K562 (cell line): Measurements from ENCODE around the gene HSD17B1. TPM values are rescaled to one million over a fixed set of nuclear protein-coding genes. Genes with fewer than 3 reads are reported as not detected.

Source experiments
- ARID3B ChIP-seq: fragments of 250-450 bp; sonication (Bioruptor Pico); IDR thresholded peaks from 2 replicates; pipeline ENCODE4 v1.4.0; 2020; ENCODE audit warnings: borderline replicate concordance
- CTBP1 ChIP-seq: fragments of 450-650 bp; IDR thresholded peaks from 2 replicates; pipeline ENCODE4 v1.6.1; 2016; ENCODE audit warnings: borderline replicate concordance
- DMBX1 ChIP-seq: fragments of 250-450 bp; sonication (Bioruptor Pico); IDR thresholded peaks from 2 replicates; pipeline ENCODE4 v1.8.0; 2022; ENCODE audit warnings: inconsistent platforms, mild to moderate bottlenecking, moderate library complexity, borderline replicate concordance
- E4F1 ChIP-seq: fragments of 250-450 bp; sonication (Bioruptor Pico); IDR thresholded peaks from 2 replicates; pipeline ENCODE4 v1.5.0; 2021; ENCODE audit warnings: mild to moderate bottlenecking, borderline replicate concordance
- ETS1 ChIP-seq: conservative IDR thresholded peaks from 2 replicates; pipeline ENCODE4 v1.6.1; 2011; ENCODE audit warnings: low read depth, mild to moderate bottlenecking, low read length; ENCODE audit not compliant: control insufficient read depth
- GATAD2A ChIP-seq: fragments of 450-650 bp; IDR thresholded peaks from 2 replicates; pipeline ENCODE4 v1.6.1; 2017
- MTF1 ChIP-seq: fragments of 250-450 bp; sonication (Bioruptor Pico); IDR thresholded peaks from 2 replicates; pipeline ENCODE4 v1.9.0; 2021; ENCODE audit warnings: moderate library complexity, mild to moderate bottlenecking, inconsistent platforms, borderline replicate concordance
- MYC ChIP-seq, 2 experiments: fragments of 250-450 bp in 1 of 2; sonication (Bioruptor Pico) in 1 of 2; IDR thresholded peaks; 2 replicates each; pipeline versions ENCODE4 v1.5.1 to v1.6.1; 2012 to 2021; ENCODE audit warnings: low read depth in 2 of 2, borderline replicate concordance in 1 of 2, improper control_type of control experiment in 1 of 2, low read length in 1 of 2, mild to moderate bottlenecking in 1 of 2, moderate library complexity in 1 of 2
- NRF1 ChIP-seq, 2 experiments: fragments of 450-650 bp; IDR thresholded peaks in 1 of 2; conservative IDR thresholded peaks in 1 of 2; 2 replicates each; pipeline ENCODE4 v1.6.1; 2014; ENCODE audit warnings: mild to moderate bottlenecking in 2 of 2
- RCOR1 ChIP-seq, 2 experiments: IDR thresholded peaks; 2 replicates each; pipeline ENCODE4 v1.6.1; 2012; ENCODE audit warnings: low read depth in 2 of 2, low read length in 2 of 2, borderline replicate concordance in 1 of 2, improper control_type of control experiment in 1 of 2
- SRSF3 ChIP-seq: fragments of 200-400 bp; formaldehyde crosslinking; IDR thresholded peaks from 2 replicates; pipeline ENCODE4 v1.6.1; 2016; ENCODE audit warnings: mild to moderate bottlenecking, low read length, moderate library complexity; ENCODE audit not compliant: insufficient read depth
- STAT5A ChIP-seq: IDR thresholded peaks from 2 replicates; pipeline ENCODE4 v1.6.1; 2012; ENCODE audit warnings: low read length, inconsistent platforms, borderline replicate concordance
- TCFL5 ChIP-seq: fragments of 250-450 bp; sonication (Bioruptor Pico); conservative IDR thresholded peaks from 2 replicates; pipeline ENCODE4 v1.6.1; 2021; ENCODE audit warnings: mild to moderate bottlenecking, moderate library complexity, matching md5 sums
- TEAD1 ChIP-seq, 2 experiments: fragments of 450-650 bp in 1 of 2; sonication (generic) in 1 of 2; formaldehyde crosslinking; IDR thresholded peaks; 2 replicates each; pipeline versions ENCODE4 v1.4.0 to v1.8.0; 2020 to 2022; ENCODE audit warnings: mild to moderate bottlenecking in 2 of 2, missing genetic modification reagents in 1 of 2
- THRA ChIP-seq: fragments of 450-650 bp; IDR thresholded peaks from 2 replicates; pipeline ENCODE4 v1.6.1; 2017; ENCODE audit warnings: mild to moderate bottlenecking, moderate library complexity
- ZC3H8 ChIP-seq: fragments of 450-650 bp; IDR thresholded peaks from 2 replicates; pipeline ENCODE4 v1.6.1; 2017
- ZNF274 ChIP-seq: IDR thresholded peaks from 2 replicates; pipeline ENCODE4 v1.6.1; 2011; ENCODE audit warnings: low read depth, mild to moderate bottlenecking, low read length, moderate library complexity, borderline replicate concordance
- ZNF507 ChIP-seq: conservative IDR thresholded peaks from 2 replicates; pipeline ENCODE4 v1.6.1; 2017; ENCODE audit warnings: missing genetic modification characterization, missing compliant biosample characterization
- polyA plus RNA-seq, 8 experiments: library from polyadenylated mRNA; depleted of rRNA in 4 of 8; stranded (reverse) in 5 of 8; unstranded in 3 of 8; fragments of >200 nt; fragmentation: Nextera tagmentation in 2 of 8; fragmentation: Illumina TruSeq in 1 of 8; extraction: Ambion mirVana in 2 of 8; extraction: Trizol in 1 of 8; gene quantifications; 2 replicates each; pipeline versions ENCODE4 v1.2.1 to v1.2.3, GENCODE V29; 2011 to 2014; ENCODE audit warnings: inconsistent platforms in 1 of 8, missing spikeins in 1 of 8
- total RNA-seq, 7 experiments: library from RNA; depleted of rRNA in 6 of 7; stranded (reverse); fragments of >200 nt in 6 of 7; fragmentation: Illumina TruSeq in 2 of 7; extraction: Trizol in 2 of 7; gene quantifications; 2 replicates each; pipeline versions ENCODE4 v1.2.1 to v1.2.3, GENCODE V29; 2011 to 2021; ENCODE audit warnings: low replicate concordance in 1 of 7

HSD17B1 gene
- total and polyA plus RNA-seq, 9 of the 15 experiments (the other 6 are each of a cell fraction or from before 2014, with no cell fraction given) = 0.55 to 21.1 (median 3.6) TPM

- no peak for TF ChIP-seq ZC3H8
- TF ChIP-seq STAT5A = no peak
- no peak for TF ChIP-seq GATAD2A
- peak; percentile 74 for TF ChIP-seq MYC (IDR thresholded peaks at IDR 0.05; ENCODE audit: low read depth, low read length)
- no peak for TF ChIP-seq MYC (CRISPR knock-in tag; IDR thresholded peaks at IDR 0.05; ENCODE audit: borderline replicate concordance, low read depth)
- TF ChIP-seq ARID3B = no peak
- no peak for TF ChIP-seq E4F1
- no peak for TF ChIP-seq ETS1
- TF ChIP-seq NRF1 (conservative IDR thresholded peaks at IDR 0.05 in 1 of 2, IDR thresholded peaks at IDR 0.05 in 1 of 2) = peak; percentile 39 to 49; a peak in 3 of 4 replicates
- TF ChIP-seq TEAD1 (CRISPR knock-in tag; IDR thresholded peaks at IDR 0.05) = 0 out of 4 replicates have a peak, but pooled peaks of 1 of the 2 experiments have one; percentile 65
- no peak for TF ChIP-seq THRA
- peak in 1 of 2 experiments; percentile 81; a peak in 2 of 4 replicates for TF ChIP-seq RCOR1 (IDR thresholded peaks at IDR 0.05; ENCODE audit: borderline replicate concordance in 1 of 2, low read depth in 2 of 2, low read length in 2 of 2)
- TF ChIP-seq SRSF3 = no peak
- TF ChIP-seq CTBP1 = peak; percentile 83
- no peak for TF ChIP-seq ZNF274
- TF ChIP-seq DMBX1 = no peak
- no peak for TF ChIP-seq MTF1 (CRISPR knock-in tag)
- no peak for TF ChIP-seq ZNF507 (tag)
- TF ChIP-seq TCFL5 (CRISPR knock-in tag) = no peak
Observed at GRCh38 chr17:42553161-42553818, 567 bp downstream of the HSD17B1 start (continued).
